Measurements from ENCODE around the gene GFY.
A peak's percentile ranks its signal among the peaks of the same experiment; 100 is the strongest.

The GFY gene, protein sequence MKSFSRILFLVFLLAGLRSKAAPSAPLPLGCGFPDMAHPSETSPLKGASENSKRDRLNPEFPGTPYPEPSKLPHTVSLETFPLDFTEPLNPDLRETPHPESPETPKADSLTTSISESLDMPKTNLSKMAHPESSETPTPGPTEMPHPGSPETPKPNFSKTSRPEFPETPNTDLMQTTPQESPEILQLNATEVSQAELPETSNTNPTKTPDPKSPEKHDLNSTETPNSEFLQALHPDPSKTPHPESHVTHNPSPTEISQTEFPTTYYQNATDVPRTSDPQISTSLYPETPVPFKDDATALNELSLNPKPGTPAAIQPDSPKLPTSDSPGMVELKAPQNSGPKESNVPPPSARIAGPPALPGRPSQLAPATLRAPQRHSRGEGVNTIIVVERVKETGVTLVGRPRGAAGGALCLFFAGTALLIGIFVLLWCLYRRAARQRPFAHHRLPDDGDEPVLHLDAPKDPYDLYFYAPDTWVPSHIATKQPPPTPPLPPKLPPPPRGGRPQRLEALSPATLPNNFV

DNA sequence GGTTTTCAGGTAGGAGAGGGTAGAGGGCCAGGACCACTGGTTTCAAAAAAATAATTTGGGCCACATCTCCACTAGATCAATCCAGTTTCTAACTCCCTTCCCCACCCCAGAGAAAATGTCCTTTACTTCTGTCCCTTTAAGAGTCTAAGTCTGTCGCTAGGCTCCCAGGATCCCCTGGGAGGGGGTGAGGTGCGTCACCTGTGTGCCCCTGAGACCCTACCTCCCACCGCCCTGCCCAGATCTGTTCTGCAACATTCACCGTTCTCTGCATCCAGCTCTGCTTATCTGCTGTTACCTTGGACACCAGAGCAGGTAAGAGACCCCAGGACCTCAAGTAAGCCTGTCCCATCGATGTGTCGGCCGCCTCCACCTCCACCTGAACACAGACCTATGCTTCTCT, at the start of gene GFY:
GFY (plus strand) TSS at position 211 of the 400 bp plus-strand sequence. CDS start 1,043 bp downstream, outside the sequence.
- no peak within 1 kb of the TSS for H3K4me3 ChIP-seq (ENCODE audit: low read depth, low read length)
- TF ChIP-seq, protein P1, sequence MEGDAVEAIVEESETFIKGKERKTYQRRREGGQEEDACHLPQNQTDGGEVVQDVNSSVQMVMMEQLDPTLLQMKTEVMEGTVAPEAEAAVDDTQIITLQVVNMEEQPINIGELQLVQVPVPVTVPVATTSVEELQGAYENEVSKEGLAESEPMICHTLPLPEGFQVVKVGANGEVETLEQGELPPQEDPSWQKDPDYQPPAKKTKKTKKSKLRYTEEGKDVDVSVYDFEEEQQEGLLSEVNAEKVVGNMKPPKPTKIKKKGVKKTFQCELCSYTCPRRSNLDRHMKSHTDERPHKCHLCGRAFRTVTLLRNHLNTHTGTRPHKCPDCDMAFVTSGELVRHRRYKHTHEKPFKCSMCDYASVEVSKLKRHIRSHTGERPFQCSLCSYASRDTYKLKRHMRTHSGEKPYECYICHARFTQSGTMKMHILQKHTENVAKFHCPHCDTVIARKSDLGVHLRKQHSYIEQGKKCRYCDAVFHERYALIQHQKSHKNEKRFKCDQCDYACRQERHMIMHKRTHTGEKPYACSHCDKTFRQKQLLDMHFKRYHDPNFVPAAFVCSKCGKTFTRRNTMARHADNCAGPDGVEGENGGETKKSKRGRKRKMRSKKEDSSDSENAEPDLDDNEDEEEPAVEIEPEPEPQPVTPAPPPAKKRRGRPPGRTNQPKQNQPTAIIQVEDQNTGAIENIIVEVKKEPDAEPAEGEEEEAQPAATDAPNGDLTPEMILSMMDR (IDR thresholded peaks at IDR 0.05; ENCODE audit: borderline replicate concordance, insufficient read depth, low read depth, low read length): no peak

DNA sequence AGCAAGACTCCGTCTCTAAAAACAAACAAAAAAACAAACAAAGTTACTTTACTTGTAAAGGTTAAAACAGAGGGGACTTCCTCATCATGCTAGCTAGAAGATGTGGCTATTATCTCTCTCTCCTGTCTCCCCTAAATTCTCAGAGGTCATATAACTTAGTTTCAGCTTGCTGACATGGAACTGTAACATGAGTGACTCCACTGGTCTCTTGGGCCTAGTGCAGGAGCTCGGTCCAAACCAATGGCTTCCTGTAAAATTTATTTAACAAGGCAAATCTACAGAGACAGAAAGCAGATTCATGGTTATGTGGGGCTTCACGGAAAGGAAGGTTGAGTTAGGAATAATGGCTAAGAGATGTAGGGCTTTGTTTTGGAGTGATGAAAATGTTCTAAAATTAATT, 46.7 kb upstream of the GFY start:
- TF ChIP-seq, protein P1 (IDR thresholded peaks at IDR 0.05; ENCODE audit: borderline replicate concordance, insufficient read depth, low read depth, low read length): no peak
- no peak overlapping the region for H3K4me3 ChIP-seq (ENCODE audit: low read depth, low read length)

DNA sequence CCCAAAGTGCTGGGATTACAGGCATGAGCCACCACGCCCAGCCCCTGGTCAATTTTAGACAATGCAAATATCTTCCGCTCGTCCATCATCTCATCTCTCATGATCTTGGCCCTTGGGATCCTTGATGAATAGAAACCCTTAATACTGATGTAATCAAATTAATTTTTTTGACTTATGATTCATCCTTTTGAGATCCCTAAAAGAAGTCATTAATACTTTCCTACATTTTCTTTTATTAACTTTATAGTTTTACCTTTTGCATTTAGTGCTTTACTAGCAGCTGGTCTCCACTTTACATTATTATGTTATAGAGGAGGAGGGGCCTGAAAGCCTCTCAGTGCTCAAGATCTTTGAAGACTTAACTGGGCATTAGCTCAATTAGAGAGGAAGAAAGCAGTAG, 44.8 kb upstream of the GFY start:
- no peak overlapping the region for H3K4me3 ChIP-seq (ENCODE audit: low read depth, low read length)
- TF ChIP-seq, protein P1 (IDR thresholded peaks at IDR 0.05; ENCODE audit: borderline replicate concordance, insufficient read depth, low read depth, low read length): no peak

DNA sequence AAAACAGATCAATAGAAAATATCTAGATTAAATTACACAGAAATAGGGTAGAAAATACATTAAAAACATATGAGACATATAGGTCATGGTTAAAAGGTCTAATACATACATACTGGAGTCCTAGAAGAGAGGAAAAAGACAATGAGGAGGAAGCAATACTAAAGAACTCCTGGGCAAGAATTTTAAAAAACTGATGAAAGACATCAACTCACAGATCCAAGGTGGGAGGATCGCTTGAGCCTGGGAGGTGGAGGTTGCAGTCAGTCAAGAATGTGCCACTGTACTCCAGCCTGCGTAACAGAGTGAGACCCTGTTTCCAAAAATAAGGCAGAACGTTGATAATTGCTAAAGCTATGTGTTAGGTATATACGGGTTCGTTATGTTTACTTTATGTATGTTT, 42.5 kb upstream of the GFY start:
- no peak overlapping the region for H3K4me3 ChIP-seq (ENCODE audit: low read depth, low read length)
- TF ChIP-seq, protein P1 (IDR thresholded peaks at IDR 0.05; ENCODE audit: borderline replicate concordance, insufficient read depth, low read depth, low read length): no peak

DNA sequence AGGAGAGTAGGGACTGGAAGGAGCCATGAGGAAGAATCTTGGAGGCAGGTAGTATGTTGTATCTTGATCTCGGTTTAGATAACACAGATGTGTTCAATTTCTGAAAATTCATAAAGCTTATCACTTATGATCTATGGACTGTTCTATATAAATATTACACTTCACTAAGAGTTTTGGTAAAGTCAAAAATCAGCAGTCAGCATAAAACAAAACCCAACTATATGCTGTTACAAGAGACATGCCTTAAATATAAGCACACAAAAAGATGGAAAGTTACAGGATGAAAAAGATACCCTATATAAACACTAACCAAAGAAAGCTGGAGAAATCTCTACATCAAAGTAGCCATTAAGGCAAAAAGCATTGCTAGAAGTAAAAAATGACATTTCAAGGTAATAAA, 41.6 kb upstream of the GFY start:
- TF ChIP-seq, protein P1 (IDR thresholded peaks at IDR 0.05; ENCODE audit: borderline replicate concordance, insufficient read depth, low read depth, low read length): no peak
- H3K4me3 ChIP-seq (ENCODE audit: low read depth, low read length): no peak overlapping the region

DNA sequence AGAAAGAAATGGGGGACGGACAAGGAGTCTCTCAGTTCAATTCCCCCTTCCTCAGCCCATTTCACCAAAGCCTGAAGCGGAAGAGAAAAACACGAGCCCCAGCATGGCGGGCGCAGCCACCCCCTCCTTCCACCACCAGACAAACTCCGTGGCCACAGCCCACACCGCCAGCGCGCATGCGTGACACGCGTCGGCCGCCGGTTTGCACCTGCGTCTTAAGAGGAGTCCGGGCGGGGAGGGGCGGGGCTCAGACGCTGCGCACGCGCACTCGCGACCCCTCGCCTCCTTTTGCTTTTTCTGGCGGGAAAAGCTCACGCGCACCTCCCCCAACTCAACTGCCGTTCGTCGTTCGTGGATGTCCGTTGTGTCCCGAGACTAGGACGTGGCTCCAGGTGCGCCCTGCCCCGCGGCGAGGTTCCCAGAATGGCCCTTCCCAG, 37.2 kb upstream of the GFY start, which contains the start of gene KASH5:
KASH5 (plus strand) TSS at position 314 of the 437 bp plus-strand sequence. CDS start 2,635 bp downstream, outside the sequence.
- H3K4me3 ChIP-seq (ENCODE audit: low read depth, low read length): peak within 1 kb of the TSS; percentile 15
- TF ChIP-seq, protein P1 (IDR thresholded peaks at IDR 0.05; ENCODE audit: borderline replicate concordance, insufficient read depth, low read depth, low read length): no peak

DNA sequence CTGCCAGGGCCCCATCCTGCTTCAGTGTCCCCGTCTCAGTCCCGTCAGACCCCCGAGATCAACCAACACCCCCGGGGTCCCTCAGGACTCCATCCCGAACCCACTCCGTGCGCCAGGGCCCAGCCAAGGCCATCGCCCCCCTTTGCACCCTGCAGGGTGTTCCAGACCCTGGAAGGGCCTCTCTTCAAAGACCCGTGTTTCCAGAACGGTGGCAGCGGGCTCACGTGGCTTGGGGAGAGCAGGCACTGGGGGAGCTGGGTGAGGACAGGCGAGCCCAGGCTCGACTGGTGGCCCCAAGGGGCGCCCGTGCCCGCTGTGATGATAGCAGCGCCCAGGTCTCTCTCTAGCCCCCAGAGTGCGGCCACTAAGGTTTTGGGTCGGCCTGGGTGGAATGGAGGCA, 35.8 kb upstream of the GFY start:
- TF ChIP-seq, protein P1 (IDR thresholded peaks at IDR 0.05; ENCODE audit: borderline replicate concordance, insufficient read depth, low read depth, low read length): no peak
- no peak overlapping the region for H3K4me3 ChIP-seq (ENCODE audit: low read depth, low read length)

All from GM12875 (cell line).